Measurements from ENCODE around the gene ARHGAP24. TPM values are rescaled to one million over a fixed set of nuclear protein-coding genes. Genes with fewer than 3 reads are reported as not detected.

The ARHGAP24 gene
- total and polyA plus RNA-seq, 2 donors (not counting 3 experiments of a cell fraction or from before 2014, with no cell fraction given), result 52.1 to 79.4 TPM

GRCh38 chr4:85478576-85478975 is 3.6 kb downstream of the ARHGAP24 start:
- Histone ChIP-seq H3K79me2 (ENCODE audit: control insufficient read depth, insufficient read depth, low read length) (no peaks in the 10 kb centered on the region), H3K9ac (replicated peaks; ENCODE audit: extremely low read depth, insufficient read depth, low read length) (no peak overlapping the region), H3K27ac (ENCODE audit: insufficient read depth, low read depth, low read length) (no peak overlapping the region), H3K4me2 (ENCODE audit: insufficient read depth, low read length) (no peak overlapping the region), H2AFZ (ENCODE audit: low read depth, low read length) (no peak overlapping the region), H3K4me3 (replicated peaks in 1 of 3; ENCODE audit: insufficient read depth in 1 of 3, low read depth in 1 of 3, low read length in 3 of 3) (no peak overlapping the region), H3K9me1 (replicated peaks; ENCODE audit: control insufficient read depth, extremely low read depth, insufficient read depth, low read length) (no peaks in the 10 kb centered on the region), H4K20me1 (replicated peaks; ENCODE audit: control insufficient read depth, extremely low read depth, insufficient read depth, low read length) (no peaks in the 10 kb centered on the region), H3K4me1 (ENCODE audit: control insufficient read depth, extremely low read depth, insufficient read depth, low read length) (no peaks in the 10 kb centered on the region), H3K36me3 (ENCODE audit: control insufficient read depth in 2 of 2, extremely low read depth in 1 of 2, insufficient read depth in 2 of 2, low read length in 2 of 2) (no peaks in the 10 kb centered on the region), H3K9me3 (replicated peaks; ENCODE audit: control insufficient read depth, insufficient read depth, low read length) (no peaks in the 10 kb centered on the region), H3K27me3 (ENCODE audit: control insufficient read depth in 2 of 2, insufficient read depth in 2 of 2, low read length in 2 of 2) (peaks cover 22 to 40% of the 10 kb centered on the region in 2 experiments)
- ChIA-PET CTCF (interaction anchor here (0.6 kb wide), 1 partner anchor 8 kb away, joined by 3 read pairs; no protein-coding TSS in a partner anchor), POLR2A (no interaction called here)
- intact Hi-C loops (cut with micrococcal nuclease), result loop anchor here (5.0 kb wide), 1 partner anchor 269 kb away; no protein-coding TSS in a partner anchor
- TF ChIP-seq POLR2A (IDR thresholded peaks at IDR 0.05; ENCODE audit: low read depth, low read length) (no peak), FOS (IDR thresholded peaks at IDR 0.05; ENCODE audit: borderline replicate concordance, insufficient read depth, low read length) (no peak), CTCF (IDR thresholded peaks at IDR 0.05; ENCODE audit: extremely low read depth in 1 of 2, insufficient read depth in 1 of 2, low read depth in 1 of 2, low read length in 2 of 2) (no peak), POLR2AphosphoS5 (IDR thresholded peaks at IDR 0.05; ENCODE audit: insufficient read depth, low read depth, low read length) (no peak), MAX (IDR thresholded peaks at IDR 0.05; ENCODE audit: insufficient read depth, insufficient read length) (no peak), MYC (IDR thresholded peaks at IDR 0.05; ENCODE audit: low read depth, low read length) (no peak), JUN (IDR thresholded peaks at IDR 0.05; ENCODE audit: borderline replicate concordance, insufficient read depth, insufficient read length, low read depth) (no peak), GATA2 (IDR thresholded peaks at IDR 0.05; ENCODE audit: insufficient read depth, insufficient read length, low read depth, low read length) (no peak), EZH2 (IDR thresholded peaks at IDR 0.05; ENCODE audit: borderline replicate concordance, low read depth, low read length, severe bottlenecking) (no peak)
- DNase-seq (ENCODE audit: low read depth, low spot score) (no peak), FAIRE-seq (no peak)
- no TSS peak for BruUV-seq (replicated peaks)
- dilution Hi-C loops (cut with MboI; ENCODE audit: extremely low pct_ligation_motif_present, low sequenced_read_pairs), result no loop called here

All from endothelial cell of umbilical vein (primary cell).